GM11168 (cell line): ENCODE results near the gene DALRD3.

Experiments
- in situ Hi-C: fragments of 300-500 bp; cut with MboI; formaldehyde crosslinking; loops from one replicate; pipeline ENCODE4 v1.12.0; 2022; ENCODE audit warnings: low sequenced_read_pairs; ENCODE audit not compliant: unreplicated experiment

DALRD3 gene

DNA sequence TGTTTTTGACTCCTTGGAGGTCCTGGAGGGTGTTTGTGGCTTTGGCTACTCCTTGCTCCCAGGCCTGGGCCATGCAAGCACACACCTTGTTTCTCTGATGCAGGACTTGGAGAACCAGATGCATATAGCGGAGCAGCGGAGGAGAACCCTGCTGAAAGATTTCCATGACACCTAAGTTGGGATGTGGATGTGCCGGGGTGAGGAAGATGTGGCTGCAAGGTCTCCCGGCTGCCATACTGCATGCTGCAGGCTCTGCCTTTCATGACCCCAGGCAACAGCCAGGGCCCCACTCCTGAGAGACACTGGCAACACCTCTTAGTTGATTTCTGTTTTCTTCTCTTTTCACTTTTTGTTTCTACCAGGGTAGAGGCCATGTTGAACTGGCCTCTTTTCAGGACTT lies 35.3 kb downstream of the DALRD3 start:
- in situ Hi-C loops, result no loop called here

DNA sequence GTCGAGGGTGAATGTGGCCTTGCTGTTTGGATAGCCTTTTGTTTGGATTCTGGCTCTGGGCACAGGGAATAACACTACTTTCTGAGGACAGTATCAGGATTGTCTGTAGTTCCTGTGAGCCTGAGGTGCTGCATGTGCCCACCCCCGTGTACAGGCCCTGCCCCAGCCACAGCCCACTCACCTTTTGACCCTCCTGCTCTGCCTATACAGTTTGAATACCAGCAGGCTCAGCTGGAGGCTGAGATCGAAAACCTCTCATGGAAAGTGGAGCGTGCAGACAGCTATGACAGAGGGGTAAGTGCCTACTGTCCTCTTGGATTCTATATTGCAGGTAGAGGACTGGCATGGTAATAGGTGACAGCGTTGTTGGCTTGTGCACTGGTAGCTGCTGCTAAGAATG lies 35.7 kb downstream of the DALRD3 start:
- in situ Hi-C loops, result no loop called here

DNA sequence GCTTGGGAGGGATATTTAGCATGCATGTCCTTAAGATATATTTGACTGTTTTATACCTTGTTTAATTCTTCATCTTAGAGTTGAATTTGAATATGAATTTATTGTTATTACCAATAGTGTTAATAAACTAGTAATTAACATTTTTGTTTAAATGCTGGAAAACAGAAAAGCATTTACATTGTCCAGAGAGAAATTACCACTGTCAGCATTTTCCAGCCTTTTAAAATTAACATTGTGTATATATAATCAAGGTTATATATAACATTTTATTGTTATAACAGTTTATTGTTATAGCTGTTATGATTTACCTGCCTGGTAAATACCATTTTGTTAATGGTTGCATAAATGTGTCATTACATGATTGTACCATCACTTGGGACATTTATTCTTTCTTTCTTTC lies 36.4 kb downstream of the DALRD3 start:
- in situ Hi-C loops, result no loop called here

DNA sequence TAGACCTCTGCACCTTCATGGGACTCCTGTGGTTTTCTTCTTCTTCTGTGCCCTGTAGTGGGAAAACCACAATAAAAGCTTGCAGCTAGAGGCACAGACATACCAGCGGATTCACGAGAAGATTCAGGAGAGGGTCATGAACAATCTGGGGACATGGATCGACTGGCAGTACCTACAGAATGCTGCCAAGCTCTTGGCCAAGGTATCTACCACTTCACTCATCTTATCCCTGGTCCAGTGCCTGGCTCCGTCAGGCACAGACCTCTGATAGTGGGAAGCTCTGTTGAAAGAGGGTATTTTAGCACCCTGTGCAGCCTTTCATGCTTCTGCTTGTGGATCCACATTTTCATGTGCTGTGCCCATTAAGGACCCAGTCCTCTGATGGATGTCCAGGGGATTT lies 38.1 kb downstream of the DALRD3 start:
- in situ Hi-C loops, result no loop called here

DNA sequence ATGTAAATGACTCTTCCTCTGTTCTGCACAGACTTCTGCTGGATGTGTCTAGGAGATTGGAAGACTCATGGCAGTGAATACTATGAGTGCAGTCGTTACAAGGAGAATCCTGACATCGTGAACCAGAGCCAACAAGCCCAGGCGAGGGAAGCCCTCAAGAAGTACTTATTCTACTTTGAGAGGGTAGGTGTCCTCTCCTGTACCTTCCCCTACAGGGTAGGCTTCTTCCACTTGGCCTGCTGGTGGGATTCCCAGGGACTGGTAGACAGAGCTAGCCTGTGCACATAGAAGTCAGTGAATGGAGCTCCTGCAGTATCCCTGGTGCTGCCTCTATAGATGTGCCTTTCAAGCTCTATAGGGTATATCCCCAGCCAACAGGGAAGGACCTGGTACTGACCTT lies 38.9 kb downstream of the DALRD3 start:
- in situ Hi-C loops, result no loop called here

DNA sequence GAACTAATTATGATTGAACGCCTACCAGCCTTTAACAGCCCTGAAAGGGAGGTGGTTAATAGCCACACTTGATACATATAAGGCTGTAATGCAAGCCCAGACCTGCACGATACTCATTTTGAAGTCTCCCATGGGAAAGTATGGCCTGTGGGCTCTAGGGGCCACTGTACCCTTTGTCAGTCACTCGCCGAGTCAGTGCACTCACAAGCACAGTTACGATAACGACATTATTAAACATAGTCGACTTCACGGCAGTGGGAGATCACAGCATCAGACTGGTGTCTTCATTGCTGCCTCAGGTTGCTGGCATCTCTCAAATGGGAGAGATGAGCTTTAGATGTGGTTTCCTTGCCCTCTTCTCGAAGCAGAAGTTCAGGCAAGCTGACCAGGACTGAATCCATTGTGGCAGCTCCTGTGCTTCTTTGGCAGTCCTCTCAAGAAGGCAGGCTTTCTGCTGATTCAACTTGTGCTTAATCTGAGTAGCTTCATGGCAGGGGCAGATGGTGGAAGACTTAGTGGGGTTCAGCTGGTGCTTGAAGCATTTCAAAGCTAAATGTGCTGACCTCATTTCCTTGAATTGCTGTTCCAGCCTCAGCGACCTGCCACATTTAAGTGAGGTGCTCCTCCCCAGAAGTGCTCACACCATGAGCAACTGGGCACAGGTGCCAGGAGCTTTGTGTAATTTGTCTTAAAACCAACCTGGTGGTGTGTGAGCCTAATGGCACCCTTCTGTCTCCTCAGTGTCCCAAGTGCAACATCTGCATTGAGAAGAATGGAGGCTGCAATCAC lies 44.1 kb downstream of the DALRD3 start:
- in situ Hi-C loops, result no loop called here

DNA sequence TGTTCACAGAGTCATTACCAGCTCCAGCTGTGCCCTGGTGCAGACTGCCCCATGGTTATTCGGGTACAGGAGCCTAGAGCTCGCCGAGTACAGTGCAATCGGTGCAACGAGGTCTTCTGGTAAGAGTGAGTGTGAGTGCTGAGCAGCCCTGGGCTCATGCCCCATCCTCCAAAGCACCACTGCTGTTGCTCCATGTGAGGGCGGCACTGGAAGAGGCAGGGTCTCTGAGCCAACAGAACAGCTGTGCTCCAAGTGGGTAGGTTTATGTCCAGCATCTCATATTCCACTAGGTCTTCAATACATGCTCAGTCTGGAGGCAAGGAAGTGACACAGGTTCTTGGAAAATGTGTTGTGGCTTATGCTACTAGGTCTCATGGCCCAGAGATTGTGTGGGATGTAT lies 47.8 kb downstream of the DALRD3 start:
- in situ Hi-C loops, result no loop called here

DNA sequence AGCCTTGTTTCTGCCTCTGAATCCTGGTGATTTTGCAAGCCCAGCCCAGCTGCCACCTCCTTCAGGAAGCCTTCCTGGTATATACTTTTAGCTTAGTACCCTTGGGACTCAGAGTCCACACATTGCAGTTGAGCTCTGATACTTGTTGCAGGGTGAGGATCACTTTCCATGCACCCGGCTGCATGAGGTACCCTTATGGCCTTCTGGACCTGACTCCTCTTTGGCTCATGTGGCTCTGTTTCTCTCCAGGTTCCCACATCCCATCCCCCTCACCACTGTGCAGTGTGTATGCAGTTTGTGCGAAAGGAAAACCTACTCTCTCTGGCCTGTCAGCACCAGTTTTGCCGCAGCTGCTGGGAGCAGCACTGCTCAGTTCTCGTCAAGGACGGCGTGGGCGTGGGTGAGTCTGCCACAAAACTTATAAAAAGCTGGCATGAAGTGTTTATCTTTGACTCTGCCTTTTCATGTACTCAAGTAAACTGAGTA lies 51.5 kb downstream of the DALRD3 start:
- in situ Hi-C loops, result no loop called here

DNA sequence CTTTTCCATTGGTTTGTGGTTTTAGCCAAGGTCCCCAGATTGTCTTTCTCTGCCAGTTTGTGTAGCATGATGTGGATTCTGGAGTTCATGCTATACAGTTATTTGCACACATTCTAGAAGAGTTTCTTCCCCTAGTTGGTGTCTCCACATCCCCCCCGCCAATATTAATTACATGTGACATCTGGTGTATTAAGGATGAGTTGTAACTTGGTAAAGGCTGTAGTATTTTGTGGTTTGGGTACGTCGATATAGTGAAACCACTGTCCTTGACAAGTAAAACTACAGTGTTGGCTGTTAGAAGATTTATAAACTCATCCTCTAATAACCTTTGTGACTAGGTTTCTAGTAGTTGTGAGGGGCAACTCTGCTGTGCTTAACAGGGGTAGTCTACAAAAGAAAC lies 52.0 kb downstream of the DALRD3 start:
- in situ Hi-C loops, result no loop called here
